Stimulated activated CD8-positive, alpha-beta memory T cell treated with anti-CD3 and anti-CD28 coated beads, Interleukin-15, amount 100 ng/mL, for 48 hours (primary cell): ENCODE data around the gene GUF1.

Experiments
- DNase-seq, 2 donors: peaks; one replicate each; pipeline ENCODE4 v3.0.0-alpha.2; 2020; ENCODE audit warnings: low read depth in 2 of 2

GUF1 gene, protein sequence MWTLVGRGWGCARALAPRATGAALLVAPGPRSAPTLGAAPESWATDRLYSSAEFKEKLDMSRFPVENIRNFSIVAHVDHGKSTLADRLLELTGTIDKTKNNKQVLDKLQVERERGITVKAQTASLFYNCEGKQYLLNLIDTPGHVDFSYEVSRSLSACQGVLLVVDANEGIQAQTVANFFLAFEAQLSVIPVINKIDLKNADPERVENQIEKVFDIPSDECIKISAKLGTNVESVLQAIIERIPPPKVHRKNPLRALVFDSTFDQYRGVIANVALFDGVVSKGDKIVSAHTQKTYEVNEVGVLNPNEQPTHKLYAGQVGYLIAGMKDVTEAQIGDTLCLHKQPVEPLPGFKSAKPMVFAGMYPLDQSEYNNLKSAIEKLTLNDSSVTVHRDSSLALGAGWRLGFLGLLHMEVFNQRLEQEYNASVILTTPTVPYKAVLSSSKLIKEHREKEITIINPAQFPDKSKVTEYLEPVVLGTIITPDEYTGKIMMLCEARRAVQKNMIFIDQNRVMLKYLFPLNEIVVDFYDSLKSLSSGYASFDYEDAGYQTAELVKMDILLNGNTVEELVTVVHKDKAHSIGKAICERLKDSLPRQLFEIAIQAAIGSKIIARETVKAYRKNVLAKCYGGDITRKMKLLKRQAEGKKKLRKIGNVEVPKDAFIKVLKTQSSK

DNA sequence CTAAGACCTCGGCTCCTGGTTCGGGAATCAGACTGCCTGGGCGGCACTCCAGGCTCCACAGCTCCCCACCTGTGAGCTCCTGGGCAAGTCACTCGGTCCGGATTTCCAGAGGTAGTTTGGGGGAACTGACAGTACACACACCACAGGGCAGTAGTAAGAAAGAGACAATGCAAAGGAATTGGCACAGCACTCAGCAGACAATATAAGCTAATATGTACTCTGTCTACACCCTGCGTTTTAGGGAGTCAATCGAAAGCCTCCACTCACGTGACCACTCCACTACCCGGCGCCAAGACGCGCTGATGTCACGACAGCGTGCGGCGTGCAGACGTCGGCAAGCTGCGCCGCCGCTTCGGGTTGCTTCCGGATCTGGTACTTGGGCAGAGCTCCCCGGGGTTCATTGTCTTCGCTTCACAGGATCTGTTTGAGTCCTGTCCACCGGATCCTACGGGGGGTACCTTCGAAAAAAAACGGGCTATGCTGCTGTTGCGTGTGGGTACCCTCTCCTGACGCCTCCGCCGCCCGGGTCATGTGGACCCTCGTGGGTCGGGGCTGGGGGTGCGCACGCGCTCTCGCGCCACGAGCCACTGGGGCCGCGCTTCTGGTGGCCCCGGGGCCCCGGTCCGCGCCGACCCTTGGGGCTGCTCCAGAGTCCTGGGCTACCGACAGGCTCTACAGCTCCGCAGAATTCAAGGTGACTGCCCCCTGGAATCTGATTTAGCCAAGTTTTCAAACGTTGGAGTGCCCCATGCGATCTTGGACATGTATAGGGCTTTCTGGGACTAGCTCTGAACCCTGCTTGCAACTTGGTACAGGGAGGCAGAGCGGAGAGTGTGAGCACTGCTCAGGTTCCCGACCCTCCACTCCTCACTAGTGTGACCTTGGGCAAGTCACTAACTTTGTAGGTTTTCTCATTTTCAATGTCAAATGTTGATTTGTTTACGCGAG, at the start of gene GUF1:
TSS of gene GUF1 (plus strand) at position 327 of the 948 bp plus-strand sequence. CDS start at position 530, 203 bp downstream.
- DNase-seq, result peak; percentile 82 to 83

DNA sequence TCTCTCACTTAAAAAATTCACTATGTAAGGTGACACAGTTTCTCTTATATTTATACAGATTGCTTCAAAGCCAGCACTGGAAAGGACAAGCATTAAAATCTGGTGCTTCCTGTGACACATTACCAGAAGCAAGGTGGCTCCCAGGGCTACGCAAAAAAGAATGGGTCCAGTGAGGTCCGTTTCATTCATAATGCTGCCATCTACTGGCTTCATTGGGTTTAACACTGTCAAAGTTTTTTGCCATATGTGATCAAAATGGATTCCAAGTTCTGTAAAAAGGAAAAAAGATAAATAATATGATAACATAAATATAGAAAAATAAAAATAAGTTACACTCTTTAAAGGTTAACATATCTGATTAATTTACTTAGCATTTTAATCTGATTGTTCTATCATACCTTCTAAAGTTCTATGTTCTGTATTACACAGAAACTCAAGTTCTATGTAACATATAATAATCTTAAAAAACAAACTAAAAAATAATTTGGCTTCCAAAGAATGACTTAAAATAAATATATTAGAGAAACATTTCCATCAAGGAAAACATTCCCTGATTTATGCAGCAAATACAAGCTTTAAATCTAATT, 48.8 kb upstream of the GUF1 start:
- peak in 1 of 2 donors; percentile 7 for DNase-seq

DNA sequence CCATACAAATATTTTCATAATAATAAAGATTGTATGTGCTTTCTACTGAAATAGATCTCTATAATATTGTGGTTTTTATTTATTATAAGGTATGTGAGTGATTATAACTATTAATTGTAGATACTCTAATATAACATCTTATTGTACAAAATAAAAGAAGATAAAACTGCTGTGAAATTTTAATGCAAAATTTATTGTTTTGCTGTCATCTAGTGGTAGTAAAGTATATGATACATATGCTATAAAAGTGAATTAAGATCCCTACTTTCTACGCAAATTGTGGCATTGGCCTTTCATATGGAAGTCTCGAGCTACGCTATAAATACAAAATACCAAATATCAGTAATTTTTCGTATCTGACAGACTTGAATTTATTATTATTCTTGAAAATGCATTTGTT, 46.1 kb upstream of the GUF1 start:
- no peak for DNase-seq

DNA sequence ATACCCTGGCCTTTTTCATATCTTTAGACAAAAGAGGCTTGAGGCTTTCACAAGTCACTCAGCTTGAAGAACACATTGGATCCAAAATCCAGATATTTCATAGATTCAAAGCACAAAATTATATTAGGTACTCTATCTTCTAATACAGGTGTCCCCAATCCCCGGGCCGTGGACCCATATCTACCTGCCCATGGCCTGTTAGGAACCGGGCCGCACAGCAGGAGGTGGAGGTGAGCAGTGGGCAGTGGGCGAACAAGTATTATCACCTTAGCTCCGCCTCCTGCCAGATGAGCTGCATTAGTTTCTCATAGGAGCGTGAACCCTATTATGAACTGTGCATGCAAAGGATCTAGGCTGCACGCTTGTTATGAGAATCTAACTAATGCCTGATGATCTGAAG, 45.5 kb upstream of the GUF1 start:
- no peak for DNase-seq

DNA sequence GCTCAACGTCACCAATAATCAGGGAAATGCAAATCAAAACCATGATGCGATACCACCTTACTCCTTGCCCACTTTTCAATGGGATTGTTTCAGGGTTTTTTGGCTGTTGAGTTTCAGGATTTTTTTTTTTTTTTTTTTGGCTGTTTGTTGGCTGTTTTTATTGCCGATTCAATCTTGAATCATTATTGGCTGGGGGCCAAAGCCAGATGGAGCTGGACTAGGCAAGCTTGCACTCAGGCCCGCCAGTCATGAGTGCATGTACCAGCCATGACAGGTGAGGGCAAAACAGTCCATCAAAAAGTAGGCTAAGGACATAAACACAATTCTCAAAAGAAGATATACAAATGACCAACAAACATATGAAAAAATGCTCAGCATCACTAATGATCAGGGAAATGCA, 40.1 kb upstream of the GUF1 start:
- no peak for DNase-seq

DNA sequence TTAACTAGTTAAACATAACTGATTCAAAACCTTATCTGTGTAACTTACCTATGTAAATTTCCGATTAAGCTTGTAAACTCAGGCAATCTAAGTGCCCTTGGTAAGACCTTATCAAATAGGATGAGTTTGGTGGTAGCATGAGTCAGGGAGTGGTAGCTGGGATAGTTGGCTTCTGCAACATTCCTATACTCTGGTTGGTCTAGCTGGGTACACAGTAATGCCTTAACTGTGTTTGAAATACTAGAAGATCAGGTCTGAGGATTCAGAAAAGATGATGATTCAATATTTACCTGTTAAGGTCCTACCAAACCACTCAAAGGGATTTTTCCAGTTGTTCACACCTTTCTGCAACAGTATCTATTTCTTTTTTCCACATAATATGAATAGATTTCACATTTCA, 32.1 kb upstream of the GUF1 start:
- no peak for DNase-seq

DNA sequence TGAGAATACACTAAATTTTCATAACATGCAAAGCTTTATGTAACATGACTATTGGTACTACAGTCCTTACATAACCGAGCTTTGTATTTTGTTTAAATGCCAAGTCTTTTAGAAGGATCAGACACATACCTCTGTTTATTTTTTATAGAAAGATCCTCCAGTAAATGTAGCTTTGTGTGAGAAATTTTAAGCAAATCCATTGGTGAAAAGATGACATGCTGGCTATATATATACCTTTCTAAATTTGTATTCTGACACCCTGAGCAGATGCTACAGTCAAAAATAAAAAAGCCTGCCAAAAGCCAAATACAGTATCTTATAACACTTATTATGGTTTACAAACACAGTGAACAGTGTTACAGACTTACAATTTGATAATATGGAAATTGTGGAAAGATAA, 26.8 kb upstream of the GUF1 start, which contains the start of gene YIPF7:
TSS of gene YIPF7 (minus strand) at position 201 of the 400 bp plus-strand sequence. CDS start 1,525 bp downstream, outside the sequence.
- DNase-seq, result no peak

DNA sequence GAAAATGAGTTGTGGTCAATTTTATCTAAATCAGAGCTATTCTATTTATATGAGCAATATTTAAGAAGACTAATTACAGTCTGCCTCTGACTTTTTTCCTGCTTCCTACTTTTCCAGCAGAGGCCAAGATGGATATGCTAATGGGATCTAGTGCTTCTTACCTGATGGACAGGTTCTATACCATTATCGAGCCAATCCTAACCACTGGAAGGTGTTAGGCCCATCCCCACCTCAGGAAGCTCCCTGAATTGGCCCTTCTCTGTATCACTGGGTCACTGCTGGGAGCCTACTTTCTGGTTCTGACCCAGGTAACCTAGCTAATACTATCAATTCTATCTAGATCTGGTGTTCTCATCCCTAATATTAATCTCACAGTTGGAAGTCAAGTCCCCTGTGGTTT, 26.2 kb upstream of the GUF1 start:
- DNase-seq, result no peak

DNA sequence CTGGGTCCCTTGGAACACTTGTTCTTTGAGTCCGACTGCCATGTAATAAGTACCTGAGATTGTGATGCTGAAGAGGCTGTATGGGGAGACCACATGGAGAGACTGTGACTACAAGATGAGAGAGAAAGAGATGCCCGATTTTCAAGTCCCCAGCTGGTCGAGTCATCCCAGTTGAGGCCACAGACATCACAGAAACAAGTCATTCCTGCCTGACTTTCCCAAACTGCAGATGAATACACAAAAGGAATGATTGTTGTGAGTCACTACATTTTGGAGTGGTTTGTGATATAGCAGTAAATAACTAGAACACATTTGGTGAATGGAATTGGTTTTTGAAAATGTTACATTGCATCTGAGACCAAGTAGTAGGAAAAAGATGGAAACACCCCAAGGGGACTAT, 17.8 kb upstream of the GUF1 start:
- DNase-seq, result no peak

DNA sequence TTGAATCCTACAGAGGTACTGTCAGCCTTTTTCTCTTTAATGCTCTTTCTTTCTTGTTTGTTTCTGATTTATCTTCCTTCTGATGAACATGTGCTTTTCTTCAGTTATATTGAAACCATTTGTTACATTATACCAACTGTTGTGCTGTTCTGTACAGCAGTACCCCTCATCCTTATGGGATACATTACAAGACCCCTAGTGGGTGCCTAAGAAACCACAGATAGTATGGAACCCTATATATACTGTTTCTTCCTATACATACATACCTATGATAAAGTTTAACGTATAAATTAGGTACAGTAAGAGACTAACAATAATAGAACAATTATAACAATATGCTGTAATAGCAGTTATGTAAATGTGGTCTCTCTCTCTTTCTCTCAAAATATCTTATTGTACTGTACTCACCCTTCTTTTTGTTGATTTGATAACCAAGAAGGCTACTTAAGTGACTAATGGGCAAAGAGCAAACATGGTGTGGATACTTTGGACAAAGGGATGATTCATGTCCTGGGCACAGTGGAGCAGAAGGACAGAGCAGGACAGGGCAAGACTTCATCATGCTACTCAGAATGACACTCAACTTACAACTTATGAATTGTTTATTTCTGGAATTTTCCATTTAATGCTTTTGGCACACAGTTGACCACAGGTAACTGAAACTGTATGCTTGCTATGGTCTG, 16.1 kb upstream of the GUF1 start:
- no peak for DNase-seq

DNA sequence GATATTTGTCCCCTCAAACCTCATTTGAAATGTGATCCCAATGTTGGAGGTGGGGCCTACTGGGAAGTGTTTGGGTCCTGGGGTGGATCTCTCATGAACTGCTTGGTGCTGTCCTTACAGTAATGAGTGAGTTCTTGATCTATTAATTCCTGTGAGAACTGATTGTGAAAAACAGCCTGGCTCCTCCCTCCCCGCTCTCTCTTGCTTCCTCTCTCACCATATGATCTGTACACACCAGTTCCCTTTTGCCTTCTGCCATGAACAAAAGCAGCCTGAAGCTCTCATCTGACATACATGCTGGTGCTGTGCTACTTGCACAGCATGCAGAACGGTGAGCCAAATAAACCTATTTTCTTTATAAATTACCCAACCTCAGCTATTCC, 15.6 kb upstream of the GUF1 start:
- DNase-seq, result no peak

DNA sequence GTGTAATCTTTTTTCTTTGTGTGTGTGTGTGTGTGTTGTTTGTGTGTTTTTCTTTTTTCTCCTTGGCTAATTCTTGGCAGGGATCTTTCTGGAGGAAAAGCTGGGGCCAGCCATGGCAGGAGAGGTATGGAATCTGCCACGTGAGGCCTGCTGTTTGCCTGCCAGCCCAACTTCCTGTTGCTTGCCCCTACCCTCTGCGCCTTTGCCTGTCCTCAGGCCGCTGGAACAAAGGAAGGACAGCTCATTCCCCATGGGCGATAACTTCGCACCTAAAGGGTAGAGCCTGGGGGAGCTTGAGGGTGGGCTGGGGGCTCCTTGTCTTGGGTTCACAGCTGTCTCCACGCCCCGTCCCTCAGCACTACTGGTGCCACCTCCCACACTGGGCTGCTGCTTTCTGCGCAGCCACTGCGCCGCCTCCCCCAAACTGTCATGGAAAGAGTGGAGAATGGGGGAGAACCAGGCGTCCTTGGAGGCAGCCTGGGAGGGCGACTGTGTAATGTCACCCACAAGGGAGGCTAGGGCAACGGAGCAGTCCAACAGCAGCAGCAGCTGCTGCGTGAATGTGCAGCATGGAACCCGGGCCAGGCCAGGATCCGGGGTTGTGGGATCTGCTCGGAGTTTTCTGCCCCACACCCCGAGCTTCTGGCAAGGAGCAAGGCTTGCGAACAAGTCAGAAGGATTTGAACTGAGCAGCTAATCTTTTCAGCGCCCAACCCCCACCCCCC, 14.5 kb upstream of the GUF1 start:
- DNase-seq, result no peak

DNA sequence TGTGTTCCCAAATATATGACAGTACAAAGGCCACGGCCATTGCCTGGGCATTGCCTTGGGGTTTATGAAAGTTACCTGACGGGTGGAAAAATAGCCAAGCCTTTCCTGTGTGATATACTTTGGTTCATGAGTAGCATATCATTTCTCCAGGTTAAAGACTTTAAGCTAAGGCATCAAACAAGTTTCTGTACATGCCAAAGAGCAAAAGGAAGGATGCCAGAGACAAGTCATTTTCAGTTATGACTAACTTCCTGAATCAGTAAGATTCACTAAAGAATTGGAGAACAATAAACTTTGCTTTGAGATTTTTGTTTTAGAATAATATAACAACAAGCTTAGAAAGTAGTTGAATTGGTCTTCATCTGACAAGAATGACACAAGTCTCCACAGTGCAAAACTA, 9.7 kb upstream of the GUF1 start:
- DNase-seq, result no peak

DNA sequence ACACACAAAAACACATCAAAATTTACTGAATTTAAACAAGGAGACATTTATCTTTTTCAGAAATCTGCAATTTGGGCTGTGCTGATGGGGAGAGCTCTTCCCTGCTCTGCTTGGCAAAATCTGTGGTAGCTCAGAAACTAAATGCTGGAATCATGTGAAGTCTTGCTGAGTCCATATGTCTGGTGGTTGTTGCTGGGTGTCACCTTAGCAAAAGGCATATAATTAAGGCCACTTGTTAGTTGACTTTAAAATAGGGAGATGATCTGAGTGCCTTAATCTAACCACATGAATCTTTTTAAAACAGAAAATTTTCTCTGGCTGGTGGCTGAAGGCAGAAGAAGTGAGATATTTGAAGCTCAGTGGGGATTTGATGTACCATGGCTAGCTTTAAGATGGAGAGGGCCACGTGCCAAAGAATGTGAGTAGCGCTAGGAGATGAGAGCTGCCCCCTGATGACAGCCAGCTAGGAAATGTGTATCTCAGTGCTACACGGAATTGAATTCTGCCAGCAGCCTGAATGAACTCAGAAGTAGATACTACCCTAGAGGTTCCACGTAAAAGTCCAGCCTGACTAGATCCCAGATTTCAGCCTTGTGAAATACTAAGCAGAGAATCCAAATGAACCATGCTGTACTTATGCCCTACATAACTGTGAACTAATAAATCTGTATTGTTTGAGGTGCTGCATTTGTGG, 7.6 kb upstream of the GUF1 start:
- DNase-seq, result no peak

DNA sequence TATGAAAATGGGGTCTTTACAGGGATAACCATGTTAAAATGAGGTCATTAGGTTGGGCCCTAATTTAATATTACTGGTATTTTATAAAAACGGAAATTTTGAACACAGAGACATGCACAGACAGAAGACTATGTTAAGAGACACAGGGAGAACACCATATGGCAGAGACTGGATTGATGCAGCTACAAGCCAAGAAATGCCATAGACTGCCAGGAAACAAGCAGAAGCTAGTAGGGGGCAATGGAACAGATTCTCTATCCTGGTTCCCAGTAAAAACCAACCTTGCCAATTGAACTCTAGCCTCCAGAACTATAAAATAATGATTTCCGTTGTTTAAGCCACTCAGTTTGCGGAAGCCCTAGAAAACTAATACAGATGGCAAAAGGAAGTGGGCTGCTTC, 6.6 kb upstream of the GUF1 start:
- DNase-seq, result no peak

DNA sequence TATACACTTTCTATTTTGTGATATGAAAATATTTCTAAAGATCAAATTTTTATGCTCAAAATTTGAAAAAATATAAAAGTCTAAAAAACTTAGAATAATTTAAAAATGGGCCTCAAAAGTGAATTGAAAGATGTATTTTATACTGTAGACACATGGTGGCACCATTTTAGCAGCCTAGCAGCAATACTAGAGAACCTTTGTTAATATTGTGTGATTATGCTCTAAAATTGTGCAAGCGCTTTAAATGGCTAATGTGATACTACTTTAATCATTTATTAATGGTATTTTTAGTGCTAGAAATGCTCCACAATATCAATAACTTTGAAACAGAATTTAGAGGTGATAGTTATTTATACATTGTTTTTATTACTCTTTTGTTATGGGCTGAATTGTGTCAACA, 3.7 kb upstream of the GUF1 start:
- no peak for DNase-seq

DNA sequence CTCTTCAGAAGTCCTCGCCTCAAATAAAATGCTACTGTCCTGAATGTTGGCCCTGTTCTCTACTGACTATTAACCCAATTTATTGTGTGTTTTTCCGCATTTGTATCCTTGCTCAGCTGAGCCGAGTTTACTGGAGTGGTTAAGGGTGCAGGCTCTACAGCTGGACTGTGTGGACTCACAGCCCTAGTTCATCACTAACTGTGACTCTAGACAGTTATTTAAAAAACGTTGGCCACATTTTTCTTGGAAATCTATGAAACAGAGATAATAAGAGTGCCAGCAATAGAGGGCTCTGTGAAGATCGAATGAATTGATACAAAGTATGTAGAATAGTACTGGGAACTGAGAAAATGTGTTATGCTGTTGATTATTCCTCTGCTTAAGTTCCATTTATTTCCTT, 2.9 kb upstream of the GUF1 start:
- DNase-seq, result no peak

DNA sequence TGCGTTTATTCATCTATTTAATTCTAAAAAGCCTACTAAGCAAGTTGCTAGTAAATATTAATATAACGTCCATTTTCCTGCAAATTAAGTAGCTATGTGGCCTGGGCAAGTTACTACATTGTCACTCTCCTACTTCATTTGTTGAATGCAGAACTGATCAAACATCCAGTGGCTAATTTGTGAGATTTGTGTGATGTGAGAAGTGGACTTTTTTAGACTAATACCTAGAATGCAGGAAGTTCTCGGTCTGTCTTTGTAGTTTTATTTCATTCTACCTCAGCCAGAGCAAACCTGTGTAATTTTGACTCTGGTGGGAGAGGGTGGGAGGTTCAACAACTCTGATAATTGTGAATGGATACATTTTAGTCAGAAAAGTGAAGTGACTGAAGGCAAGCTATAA, 840 bp downstream of the GUF1 start:
- no peak for DNase-seq

DNA sequence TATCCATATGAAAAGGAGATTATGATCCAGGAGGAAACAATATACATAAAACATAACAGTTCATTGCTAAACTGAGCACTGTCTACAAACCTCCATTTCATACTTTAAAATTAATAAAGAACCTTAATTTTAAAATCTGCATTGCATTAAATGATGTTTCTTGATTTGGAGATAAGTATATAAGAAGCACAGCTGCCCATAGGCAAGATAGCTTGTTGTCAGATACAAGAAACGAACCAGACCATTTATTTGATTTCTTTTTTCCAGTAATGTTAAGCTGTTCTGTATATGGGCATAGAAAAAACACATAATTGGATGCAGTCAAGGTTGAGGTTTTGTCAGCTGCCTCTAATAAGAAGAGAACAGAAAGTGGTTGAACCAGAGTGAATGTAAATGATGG, 6.4 kb downstream of the GUF1 start:
- no peak for DNase-seq

DNA sequence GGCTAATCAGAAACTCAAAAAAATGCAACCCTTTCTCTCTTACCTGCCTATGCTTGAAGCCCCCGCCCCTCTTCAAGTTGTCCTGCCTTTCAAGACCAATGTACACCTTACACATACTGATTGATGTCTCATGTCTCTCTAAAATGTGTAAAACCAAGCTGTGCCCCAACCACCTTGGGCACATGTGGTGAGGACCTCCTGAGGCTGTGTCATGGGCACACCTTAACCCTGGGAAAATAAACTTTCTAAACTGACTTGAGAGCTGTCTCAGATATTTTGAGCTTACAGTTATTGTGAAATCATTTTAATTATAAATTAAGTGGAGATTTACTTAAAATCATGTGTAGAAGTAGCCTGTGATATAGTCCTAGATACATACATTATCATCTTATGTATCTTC, 22.2 kb downstream of the GUF1 start:
- DNase-seq, result no peak
